Measurements from ENCODE around the gene ANKRD16. TPM values are rescaled to one million over a fixed set of nuclear protein-coding genes. Genes with fewer than 3 reads are reported as not detected.

ANKRD16 gene
- total and polyA plus RNA-seq, 2 of the 8 experiments (the other 6 are each of a cell fraction or from before 2014, with no cell fraction given): 8.2 to 12.7 TPM

DNA sequence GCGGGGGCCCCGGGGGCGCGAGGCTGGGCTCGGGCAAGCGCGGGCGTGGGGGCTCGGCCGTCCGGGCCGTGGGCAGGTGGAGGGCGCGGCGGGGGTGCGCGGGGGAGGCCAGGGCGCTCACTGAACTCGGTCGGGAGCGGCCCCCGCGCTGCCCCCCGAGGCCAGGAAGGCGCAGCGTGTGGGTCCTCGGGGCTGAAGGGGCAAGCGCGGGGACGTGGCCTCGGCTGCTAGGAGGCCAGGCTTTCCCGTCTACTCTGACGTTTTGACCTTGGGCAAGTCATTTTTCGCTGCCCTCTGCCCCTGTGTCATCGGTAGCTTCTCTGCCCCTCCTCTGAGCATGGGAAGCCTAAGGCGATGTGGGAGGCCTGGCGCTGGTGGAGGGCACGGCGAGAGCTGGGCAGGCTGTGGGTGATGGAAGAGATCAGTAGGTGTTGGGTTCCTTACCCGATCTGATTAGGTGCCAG lies 791 bp upstream of the ANKRD16 start (continued):
- TF ChIP-seq RAD21 (IDR thresholded peaks at IDR 0.05 in 1 of 2, conservative IDR thresholded peaks at IDR 0.05 in 1 of 2; ENCODE audit: low read depth in 2 of 2, low read length in 2 of 2): no peak
